Peyer's patch (tissue), 4 donors: ENCODE results near the gene HSD17B2.

Experiments
- POLR2A ChIP-seq, 2 donors: fragments of 450-650 bp; IDR thresholded peaks; one replicate each; pipeline ENCODE4 v1.5.1; 2017; ENCODE audit warnings: antibody characterized with exemption in 2 of 2, mild to moderate bottlenecking in 2 of 2, moderate library complexity in 2 of 2
- TF ChIP-seq, protein P1 (sequence below), 6 experiments: fragments of 450-650 bp in 4 of 6; fragments of 200-600 bp in 2 of 6; sonication (generic) in 1 of 6; IDR thresholded peaks; one replicate each; pipeline ENCODE4 v1.5.1; 2017 to 2019; ENCODE audit warnings: antibody characterized with exemption in 6 of 6, mild to moderate bottlenecking in 3 of 6, moderate library complexity in 1 of 6

DNA sequence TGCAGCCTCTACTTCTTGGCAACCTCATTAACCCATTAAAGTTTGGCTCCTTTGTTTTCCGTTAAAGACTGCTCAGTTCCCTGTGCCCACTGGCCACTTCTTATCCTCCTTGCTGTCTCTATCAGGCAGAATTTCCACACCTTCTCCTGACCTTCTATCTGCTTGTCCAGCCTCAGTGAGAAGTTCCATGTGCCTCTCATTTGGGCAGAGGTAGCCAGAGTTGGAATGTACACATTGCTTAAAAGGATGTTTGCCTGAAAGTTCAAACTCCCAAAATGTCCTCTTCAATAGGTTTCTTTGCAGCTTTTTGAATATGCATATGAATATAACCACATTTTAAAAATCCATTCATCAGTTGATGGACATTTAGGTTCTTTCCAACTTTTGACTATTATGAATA lies 47.0 kb downstream of the HSD17B2 start:
- TF ChIP-seq, protein P1, sequence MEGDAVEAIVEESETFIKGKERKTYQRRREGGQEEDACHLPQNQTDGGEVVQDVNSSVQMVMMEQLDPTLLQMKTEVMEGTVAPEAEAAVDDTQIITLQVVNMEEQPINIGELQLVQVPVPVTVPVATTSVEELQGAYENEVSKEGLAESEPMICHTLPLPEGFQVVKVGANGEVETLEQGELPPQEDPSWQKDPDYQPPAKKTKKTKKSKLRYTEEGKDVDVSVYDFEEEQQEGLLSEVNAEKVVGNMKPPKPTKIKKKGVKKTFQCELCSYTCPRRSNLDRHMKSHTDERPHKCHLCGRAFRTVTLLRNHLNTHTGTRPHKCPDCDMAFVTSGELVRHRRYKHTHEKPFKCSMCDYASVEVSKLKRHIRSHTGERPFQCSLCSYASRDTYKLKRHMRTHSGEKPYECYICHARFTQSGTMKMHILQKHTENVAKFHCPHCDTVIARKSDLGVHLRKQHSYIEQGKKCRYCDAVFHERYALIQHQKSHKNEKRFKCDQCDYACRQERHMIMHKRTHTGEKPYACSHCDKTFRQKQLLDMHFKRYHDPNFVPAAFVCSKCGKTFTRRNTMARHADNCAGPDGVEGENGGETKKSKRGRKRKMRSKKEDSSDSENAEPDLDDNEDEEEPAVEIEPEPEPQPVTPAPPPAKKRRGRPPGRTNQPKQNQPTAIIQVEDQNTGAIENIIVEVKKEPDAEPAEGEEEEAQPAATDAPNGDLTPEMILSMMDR (IDR thresholded peaks at IDR 0.05): no peak
- no peak for TF ChIP-seq POLR2A (IDR thresholded peaks at IDR 0.05)
